NCI-H128 (cell line): ENCODE data around the gene COL25A1.
"Not testable (repeated sequence)": the region's sequence is repeated elsewhere in the genome, so short reads cannot be mapped to it uniquely, and the experiment has no call there.

Experiments
- DNase-seq: peaks from one replicate; lab custom pipeline; 2025; ENCODE audit not compliant: unreplicated experiment; lab: John Stamatoyannopoulos, UW

The COL25A1 gene

DNA sequence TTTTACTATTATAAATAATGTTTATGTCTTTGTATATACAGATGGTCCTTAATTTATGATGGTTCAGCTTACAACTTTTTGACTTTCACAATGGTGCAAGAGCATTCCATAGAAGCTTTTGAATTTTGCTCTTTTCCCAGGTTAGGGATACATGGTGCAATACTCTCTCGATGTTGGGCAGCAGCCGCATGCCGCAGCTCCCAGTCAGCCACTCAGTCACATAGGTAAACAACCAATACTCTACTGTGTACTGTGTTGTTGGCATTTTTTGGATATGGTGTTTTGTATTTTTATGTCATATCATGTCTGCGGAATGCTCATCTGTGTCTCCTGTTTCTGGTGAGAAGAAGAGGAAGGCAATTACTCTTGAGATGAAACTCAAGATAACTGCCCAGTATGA, 281.6 kb downstream of the COL25A1 start:
- DNase-seq: no peak

DNA sequence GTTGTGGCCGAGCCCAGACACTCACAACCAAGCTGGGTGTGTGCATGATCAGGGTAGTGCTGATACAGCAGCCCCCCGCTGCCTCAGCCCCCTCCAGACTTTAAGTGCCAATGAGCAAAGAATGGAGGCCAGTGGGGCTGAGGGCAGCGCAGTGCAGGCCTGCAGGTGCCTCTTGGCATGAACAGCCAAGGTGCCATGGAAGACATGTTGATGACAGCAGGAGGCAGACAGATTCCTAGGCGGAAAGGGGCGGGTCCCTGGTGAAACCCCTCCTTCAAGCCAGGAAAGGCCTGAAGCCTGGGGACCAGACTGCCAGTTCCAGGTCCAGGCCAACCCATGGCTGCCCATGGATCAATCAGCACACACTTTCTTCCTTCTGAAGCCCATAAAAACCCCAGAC, 286.3 kb downstream of the COL25A1 start:
- no peak for DNase-seq

DNA sequence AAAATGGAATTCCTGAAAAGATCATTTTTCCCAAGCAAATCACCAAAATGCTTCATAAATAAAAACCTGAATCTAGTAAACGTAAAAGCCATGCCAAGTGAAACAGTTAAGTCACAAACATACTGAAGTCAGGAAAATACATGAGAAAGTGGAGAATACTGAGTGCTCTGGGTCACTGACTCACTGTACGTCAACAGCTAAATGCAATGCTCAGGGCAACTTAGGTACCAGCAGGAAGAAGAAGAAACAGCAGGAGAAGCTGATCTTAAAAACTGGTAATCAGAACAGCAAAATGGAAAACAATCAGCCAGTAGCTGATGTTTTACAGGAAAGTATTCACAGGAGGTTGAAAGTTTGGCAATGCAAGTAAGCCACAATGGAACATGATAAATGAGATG, 287.0 kb downstream of the COL25A1 start:
- DNase-seq: no peak

DNA sequence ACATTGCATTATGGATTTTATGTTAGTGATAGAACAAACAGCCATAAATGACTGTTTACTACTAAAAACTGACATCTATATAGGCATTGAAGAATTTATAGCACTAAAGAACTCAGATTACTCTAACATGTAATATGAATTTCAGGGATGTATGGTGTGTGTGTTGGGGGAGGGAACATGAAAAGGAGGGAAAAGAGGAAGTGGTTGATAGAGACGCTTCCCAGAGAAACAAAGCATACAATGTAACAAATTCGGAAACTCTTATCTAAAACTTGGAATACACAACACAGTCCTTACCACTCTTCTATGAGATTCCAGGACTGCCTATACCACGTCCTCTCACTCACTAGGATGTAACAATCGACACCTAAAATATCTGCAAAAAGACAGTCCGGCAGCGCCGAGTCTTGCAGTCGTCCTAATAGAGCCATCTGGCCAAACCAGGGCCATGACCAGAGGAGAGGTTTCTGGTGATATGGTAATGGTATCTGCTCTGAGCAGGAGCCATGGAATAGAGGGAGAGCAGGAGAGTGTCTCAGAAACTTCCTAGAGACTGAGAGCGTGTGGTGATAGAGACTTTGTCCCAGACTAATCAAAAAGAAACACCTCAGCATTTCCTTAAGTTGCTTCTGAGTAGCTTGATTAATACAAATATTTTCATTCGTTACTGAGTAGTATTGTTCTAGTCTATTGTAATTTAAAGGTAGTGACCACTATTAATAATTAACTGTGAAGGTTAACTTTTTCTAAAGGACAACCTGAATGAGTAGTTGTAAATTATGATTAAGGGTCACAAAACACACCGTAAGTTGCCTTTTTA, 287.7 kb downstream of the COL25A1 start:
- DNase-seq: no peak

DNA sequence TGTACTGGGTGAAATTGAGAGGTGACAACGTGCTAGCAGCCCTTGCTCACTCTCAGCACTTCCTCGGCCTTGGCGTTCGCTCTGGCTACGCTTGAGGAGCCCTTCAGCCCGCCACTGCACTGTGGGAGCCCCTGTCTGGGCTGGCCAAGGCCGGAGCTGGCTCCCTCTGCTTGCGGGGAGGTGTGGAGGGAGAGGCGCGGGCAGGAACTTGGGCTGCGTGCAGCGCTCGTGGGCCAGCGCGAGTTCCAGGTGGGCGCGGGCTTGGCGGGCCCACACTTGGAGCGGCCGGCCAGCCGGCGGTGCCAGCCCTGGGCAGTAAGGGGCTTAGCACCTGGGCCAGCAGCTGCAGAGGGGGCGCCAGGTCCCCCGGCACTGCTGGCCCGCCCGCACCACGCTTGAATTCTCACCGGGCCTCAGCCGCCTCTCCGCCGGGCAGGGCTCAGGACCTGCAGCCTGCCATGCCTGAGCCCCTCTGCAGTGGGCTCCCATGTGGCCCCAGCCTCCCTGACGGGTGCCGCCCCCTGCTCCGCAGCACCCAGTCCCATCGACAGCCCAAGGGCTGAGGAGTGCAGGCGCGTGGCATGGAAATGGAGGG, 290.1 kb downstream of the COL25A1 start:
- DNase-seq: no peak

DNA sequence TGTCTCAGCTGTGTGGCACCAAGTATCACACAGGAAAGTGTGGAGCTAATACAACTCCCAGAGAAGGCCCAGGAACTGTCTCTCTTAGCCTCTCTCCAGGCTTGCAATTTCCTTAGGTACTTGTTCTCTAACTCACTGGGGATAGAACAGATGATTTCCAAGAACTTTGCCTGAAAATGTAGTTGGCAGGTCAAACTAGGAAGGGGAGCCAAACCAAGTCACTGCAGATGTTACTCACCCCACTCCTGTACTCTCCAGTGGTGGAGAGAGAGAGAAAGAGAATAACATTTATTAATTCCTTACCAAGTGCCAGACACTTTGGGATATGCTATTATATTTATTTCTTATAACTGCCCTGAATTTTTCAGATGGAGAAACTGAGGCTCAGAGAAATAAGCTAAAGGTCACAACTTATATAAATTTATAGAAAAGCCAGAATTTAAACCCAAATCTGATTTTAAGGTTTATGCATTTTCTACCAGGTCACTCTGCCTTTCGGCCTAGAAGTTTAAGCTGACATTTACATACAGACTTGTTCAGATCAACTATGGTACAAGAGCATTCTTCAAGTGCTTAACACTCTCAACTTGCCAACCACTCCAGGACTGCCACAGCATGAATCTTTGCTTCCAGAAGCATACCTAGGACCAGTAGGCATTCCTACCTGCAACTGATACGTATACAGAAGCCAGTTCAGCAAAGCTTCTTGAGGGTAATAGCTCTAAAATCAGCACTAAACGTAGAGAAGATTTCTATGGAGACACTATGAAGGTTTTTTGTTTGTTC, 291.0 kb downstream of the COL25A1 start:
- DNase-seq: no peak

DNA sequence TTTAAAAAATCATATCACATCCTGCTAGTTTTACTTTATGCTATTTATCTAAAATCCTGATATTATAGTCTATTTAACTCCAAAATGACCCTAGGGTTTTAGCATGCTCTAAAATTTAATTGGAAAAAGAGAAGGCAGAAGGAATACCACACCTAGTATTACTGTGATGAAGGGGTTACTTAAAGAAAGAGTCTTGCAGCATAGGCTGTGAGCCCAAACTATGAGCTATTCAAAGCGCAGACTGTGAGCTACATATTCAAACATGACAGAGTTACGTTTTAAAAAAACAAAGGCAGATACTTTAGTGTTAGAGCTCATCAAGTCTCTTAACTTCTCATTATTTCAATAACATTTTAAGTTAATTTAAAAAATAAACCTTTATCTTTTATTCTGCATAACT, 291.9 kb downstream of the COL25A1 start:
- DNase-seq: no peak

DNA sequence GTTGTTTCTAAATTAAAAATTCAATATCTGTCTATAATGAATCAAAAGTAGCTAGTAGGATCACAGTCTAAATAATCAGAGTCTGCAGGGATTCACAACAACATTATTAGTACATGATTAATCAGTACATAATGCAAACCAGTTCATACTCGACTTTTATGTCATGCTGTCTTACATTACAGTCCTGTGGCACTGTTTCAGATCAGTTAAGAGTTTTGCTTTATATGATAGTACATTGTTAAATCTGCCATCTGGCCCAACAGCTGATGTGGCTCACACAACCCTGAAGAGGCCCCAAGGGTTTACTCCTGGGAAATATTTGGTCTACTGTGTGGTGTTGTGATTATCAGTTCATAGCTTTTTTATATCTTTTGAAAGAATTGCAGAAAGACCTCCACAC, 292.5 kb downstream of the COL25A1 start:
- DNase-seq: no peak

DNA sequence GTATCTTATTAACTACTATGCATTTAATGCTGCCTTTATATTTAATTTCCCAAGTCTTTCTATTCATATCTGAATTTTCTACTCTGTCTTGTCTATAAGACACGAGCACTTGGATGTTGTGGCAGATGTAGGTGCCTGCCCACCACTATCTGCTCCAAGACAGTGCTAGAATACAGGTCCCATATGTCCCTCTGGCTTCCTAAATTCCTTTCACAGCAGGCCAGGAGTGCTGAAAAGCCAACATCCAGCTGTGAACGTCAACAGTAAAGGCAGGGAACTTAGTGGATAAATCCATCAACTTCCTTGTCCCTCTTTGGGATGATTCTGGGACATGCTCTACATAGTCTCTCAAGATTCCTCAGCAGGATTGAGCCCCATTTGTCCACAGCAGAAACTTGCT, 294.5 kb downstream of the COL25A1 start:
- no peak for DNase-seq

DNA sequence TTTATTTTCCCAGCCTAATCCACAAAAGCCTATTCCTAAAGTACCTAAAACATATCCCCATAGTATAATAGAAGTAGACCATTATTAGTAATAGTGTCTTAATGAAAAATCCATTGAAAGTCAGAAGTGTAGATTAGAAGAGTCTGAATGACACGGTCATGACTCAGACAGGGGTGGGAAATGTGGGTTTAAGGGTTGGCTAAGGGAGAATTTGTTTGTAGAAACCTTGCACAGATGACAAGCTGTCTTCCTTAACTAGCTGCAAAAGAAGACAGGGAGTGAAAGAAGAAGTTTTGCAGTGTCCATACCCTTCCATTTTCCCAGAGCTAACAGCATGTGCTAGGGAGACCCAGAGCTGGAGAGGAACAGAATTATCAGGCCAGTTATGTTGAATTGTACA, 296.9 kb downstream of the COL25A1 start:
- DNase-seq: no peak

DNA sequence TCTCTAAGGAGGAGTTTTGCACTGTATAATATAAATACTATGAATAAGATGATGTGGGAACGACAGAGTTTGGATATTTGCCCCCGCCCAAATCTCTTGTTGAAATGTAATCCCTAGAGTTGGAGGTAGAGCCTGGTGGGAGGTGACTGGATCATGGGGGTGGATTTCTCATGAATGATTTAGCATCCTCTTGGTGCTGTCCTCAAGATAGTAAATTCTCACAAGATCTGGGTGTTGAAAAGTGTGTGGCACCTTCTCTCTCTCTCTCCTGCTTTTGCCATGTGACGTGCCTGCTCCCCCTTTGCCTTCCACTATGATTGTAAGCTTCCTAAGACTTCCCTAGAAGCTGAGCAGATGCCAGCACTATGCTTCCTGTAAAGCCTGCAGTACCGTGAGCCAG, 298.0 kb downstream of the COL25A1 start:
- no peak for DNase-seq

DNA sequence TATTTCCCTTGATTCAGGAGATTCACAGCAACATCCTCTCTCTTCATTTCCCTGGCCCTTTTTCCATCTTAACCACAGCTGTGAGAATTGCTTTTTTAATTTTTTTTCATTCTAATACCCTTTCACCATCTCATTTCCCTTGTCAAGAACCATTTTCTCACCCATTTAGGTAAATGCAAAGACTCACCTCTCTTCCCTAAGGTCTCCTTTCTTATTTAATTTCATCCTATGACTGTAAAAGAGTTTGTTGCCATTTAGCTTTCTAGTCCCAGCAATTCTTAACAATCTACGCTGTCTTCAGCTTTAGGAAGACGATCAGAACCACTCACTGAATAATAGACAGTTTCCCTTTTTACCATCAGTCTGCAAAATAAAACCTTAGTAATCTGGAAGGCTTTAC, 298.5 kb downstream of the COL25A1 start:
- DNase-seq: no peak

DNA sequence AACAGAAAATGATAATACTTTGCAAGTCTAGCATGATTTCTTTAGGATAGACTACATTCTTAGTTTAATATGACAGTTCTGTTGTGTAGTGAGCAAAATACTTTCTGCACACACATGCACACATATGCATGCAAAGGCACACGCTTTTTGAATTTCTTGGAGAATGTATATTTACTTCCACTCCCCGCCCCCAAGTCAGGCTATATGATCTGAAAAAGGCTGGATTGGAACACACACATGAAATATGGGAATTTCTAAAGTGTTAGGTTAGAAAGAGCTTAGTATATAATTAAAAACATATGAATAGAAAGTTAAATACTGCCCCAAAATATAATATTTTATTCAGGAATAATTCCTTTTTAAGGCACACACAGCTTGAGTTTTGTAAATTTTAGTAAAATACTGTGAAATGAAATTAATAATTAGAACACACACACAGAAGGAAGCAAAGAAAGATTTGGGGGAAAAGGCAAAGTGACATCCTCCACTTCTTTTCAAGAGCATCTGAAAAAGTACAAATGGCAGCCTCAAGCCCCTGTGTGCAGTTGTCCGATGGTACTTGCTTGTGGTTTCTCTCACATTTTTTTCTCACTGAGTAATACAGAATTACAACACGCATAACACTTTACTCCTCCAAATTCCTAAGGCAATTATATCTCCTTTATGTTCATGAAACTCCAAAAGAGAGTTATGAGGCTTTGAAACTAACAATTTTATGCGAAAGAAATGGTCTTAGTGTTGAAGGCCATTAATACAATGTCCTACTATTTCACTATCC, 310.7 kb downstream of the COL25A1 start:
- no peak for DNase-seq

DNA sequence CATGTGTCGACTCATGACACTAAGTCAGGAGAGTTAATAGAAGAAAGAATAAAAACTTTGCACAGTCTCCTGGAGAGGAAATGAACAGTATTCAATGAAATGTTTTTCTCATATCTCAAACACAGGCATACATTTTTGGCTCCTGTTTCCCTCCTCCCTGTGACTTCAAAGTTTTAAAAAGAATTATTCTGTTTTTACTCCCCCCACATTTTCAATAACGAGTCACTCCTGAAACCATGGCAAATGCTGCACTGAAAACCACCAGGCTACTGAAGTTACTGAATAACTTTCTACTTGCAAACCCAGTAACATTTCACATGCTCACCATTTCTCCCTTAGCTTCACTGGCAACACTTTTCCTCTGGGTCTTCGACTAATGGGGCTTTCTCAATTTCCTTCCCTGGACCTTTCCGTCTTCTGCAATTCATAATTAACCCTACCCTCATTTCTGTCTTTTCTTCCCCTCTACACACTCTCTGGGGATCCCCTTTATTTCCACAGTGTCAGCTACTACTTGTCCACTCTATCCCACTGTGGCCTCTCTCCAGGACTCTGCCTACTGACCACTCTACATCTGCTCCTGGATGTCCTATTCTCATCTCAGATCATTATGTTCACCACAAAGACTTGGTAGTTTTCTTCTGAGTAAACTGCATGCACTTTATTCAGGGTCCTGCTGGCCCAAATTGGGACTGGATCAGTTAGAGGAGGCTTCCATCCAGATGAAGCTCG, 313.8 kb downstream of the COL25A1 start:
- no peak for DNase-seq

DNA sequence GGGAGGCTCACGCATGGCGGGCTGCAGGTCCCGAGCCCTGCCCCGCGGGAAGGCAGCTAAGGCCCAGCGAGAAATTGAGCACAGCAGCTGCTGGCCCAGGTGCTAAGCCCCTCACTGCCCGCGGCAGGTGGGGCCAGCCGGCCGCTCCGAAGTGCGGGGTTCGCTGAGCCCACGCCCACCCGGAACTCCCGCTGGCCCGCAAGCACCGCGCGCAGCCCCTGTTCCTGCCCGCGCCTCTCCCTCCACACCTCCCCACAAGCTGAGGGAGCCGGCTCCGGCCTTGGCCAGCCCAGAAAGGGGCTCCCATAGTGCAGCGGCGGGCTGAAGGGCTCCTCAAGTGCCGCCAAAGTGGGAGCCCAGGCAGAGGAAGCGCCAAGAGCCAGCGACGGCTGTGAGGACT, 318.0 kb downstream of the COL25A1 start:
- DNase-seq: not testable (repeated sequence)

DNA sequence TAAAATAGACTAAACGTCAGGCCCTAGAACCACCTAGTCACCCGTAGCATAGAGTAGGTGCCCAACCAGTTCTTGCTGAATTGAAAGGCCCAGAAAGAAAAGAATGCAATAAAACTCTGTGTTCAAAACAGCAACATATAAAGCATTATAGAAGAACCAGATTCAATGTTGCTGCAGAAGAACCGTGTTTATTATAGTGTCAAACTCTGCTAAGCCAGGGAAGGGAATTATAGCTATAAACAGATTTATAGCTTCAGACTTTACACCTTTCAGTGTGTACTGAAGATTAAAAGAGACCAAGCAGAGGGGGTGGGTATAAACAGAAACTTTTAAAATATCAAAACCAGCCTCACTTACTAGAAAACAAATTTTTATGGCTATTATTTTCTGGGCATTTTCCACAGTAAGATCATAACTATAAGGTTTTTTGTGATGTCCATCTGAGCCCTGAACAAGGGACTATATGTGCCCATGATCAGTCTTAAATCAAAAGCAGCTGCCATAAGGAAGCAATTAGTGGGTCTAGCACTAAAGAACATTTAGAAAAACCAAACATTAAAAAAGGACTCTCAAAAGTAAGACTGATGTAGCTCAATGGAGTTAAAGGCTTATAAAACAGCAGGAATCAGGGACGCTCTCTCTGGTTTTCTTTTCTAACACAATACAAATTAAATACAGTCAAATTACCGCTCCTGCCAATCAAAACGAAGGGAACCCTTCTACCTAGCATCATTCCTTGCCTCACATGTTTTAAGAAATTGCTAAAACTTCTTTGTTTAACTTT, 319.9 kb downstream of the COL25A1 start:
- no peak for DNase-seq

DNA sequence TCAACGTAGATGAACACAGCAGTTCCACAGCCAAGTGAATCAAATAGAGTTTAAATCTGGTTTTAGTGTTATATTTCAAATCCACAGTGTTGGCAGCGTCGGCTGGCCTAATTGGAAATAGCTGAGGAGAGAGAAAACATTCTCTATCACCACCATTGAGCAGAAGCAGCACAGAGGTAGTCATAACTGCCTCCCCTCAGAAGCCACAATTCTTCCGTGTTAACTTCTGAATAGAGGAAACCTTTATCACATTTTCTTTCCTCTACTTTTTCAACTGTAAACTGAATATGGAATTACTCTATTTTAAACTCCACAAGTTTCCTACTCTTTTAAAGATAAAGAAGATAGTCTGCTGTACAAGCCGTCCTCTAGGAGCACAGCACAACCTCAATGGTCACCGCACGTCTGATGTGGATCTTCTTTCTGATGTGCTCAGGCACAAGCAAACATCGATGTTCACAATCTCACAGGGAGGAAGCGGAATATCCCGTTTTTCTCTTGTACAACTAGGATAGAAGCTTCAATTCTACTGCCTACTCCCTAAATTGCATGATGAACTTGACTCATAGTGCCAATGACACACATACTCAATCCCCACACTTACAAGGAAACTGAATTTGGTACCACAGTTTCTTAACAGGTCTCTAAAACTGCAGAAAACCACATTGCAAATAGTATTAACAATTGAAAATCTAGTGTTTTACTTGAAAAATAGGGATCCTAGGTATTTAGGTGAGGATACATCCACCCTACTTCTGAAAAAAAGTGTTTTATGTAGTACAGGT, 321.8 kb downstream of the COL25A1 start:
- no peak for DNase-seq

DNA sequence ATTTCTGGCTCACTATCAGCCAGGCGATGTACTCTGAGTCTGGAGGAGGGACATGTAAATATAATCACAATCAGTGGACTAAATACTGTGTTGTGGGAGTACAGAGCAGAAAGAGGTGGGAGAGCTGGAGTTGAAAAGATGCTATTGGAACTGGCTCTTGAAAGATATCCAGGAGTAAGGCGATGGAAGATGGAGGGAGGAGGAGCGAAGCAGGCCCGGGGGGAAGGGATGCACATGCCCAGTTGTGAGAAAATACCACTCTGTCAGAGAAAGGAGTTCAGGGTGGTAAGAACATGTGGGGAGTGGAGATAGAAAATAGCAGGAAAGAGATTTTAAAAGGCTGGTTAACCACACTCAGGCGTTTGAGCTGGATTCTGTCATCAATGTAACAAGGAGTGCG, 322.7 kb downstream of the COL25A1 start:
- no peak for DNase-seq

DNA sequence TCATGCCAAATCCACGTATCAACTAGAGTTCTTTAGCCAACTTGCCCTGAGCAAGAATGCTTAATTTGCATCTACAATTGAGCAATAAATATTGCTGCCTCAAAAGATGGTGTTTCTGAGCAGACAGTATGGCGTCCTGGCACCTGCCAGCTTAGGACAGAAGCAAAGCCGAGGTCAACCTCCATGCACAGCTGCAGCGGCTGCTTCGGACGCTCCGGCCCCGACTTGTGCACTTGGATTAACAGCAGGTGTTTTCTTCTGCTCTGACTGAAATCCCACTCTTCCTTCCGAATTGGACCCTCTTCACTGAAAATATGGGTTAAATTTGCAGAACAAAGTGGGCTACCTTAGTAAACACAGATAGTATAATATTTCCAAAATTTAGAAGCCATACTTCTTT, 324.4 kb downstream of the COL25A1 start:
- no peak for DNase-seq
